Lower leg skin (tissue), 3 donors: ENCODE measurements around the gene KEL.

Experiments
- POLR2A ChIP-seq, 2 donors: fragments of 450-650 bp; IDR thresholded peaks; one replicate each; pipeline ENCODE4 v1.6.1; 2016 to 2017; ENCODE audit warnings: antibody characterized with exemption in 2 of 2, mild to moderate bottlenecking in 1 of 2, moderate library complexity in 1 of 2
- TF ChIP-seq, protein P1 (sequence below), 3 donors: fragments of 450-650 bp; IDR thresholded peaks; one replicate each; pipeline ENCODE4 v1.5.1; 2016; ENCODE audit warnings: antibody characterized with exemption in 3 of 3, mild to moderate bottlenecking in 3 of 3, moderate library complexity in 2 of 3

DNA sequence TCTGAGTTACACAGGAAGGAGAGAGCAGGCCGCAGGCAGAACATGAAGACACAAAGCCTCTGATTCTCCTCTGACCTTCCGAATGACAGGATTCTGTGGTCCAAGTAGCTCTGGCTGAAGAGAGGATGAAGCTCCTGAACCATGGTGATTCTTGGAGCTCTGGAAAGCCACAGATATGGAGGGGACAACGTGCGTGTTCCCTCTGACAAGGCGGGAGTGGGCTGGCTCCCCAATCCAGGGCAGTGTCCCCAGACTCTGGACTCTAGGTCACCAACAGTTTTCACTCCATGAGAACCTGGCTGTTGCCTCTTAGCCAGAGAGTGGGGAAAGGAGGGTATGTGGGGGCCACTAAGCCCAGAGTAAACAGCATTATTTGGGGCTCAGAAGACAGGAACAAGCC is 69.2 kb downstream of the KEL start:
- TF ChIP-seq, protein P1, sequence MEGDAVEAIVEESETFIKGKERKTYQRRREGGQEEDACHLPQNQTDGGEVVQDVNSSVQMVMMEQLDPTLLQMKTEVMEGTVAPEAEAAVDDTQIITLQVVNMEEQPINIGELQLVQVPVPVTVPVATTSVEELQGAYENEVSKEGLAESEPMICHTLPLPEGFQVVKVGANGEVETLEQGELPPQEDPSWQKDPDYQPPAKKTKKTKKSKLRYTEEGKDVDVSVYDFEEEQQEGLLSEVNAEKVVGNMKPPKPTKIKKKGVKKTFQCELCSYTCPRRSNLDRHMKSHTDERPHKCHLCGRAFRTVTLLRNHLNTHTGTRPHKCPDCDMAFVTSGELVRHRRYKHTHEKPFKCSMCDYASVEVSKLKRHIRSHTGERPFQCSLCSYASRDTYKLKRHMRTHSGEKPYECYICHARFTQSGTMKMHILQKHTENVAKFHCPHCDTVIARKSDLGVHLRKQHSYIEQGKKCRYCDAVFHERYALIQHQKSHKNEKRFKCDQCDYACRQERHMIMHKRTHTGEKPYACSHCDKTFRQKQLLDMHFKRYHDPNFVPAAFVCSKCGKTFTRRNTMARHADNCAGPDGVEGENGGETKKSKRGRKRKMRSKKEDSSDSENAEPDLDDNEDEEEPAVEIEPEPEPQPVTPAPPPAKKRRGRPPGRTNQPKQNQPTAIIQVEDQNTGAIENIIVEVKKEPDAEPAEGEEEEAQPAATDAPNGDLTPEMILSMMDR (IDR thresholded peaks at IDR 0.05), result no peak
- TF ChIP-seq POLR2A (IDR thresholded peaks at IDR 0.05), result no peak
